Measurements from ENCODE around the gene DIP2C. TPM values are rescaled to one million over a fixed set of nuclear protein-coding genes. Genes with fewer than 3 reads are reported as not detected.

The DIP2C gene
- total RNA-seq, 2 donors from 2014 or later = 21.1 to 23.8 TPM

GRCh38 chr10:299969-300368 is 389.5 kb downstream of the DIP2C start:
- no peak for TF ChIP-seq CTCF (IDR thresholded peaks at IDR 0.05)

GRCh38 chr10:299512-299911 is 390.0 kb downstream of the DIP2C start:
- no peak for DNase-seq (ENCODE audit: low spot score)
- TF ChIP-seq CTCF (IDR thresholded peaks at IDR 0.05) = no peak
- Histone ChIP-seq H3K4me1 (peaks cover 0 to 12% of the 10 kb centered on the region in 2 donors), H3K27ac (no peak overlapping the region), H3K36me3 (no peaks in the 10 kb centered on the region), H3K9me3 (no peaks in the 10 kb centered on the region), H3K4me3 (no peak overlapping the region), H3K27me3 (no peaks in the 10 kb centered on the region)

More at GRCh38 chr10:299969-300368, 389.5 kb downstream of the DIP2C start:
- Histone ChIP-seq H3K9me3 (no peaks in the 10 kb centered on the region), H3K27me3 (no peaks in the 10 kb centered on the region), H3K27ac (no peak overlapping the region), H3K36me3 (no peaks in the 10 kb centered on the region), H3K4me3 (no peak overlapping the region), H3K4me1 (peaks cover 0 to 12% of the 10 kb centered on the region in 2 donors)
- DNase-seq (ENCODE audit: low spot score) = no peak

- Histone ChIP-seq H3K9me3 (no peaks in the 10 kb centered on the region), H3K36me3 (no peaks in the 10 kb centered on the region), H3K4me1 (peaks cover 0 to 12% of the 10 kb centered on the region in 2 donors), H3K27me3 (no peaks in the 10 kb centered on the region), H3K27ac (peak overlapping the region in 1 of 2 donors; percentile 59), H3K4me3 (no peak overlapping the region)
- no peak for DNase-seq (ENCODE audit: low spot score)
- no peak for TF ChIP-seq CTCF (IDR thresholded peaks at IDR 0.05)
Observed at GRCh38 chr10:298033-298432, 391.4 kb downstream of the DIP2C start.

GRCh38 chr10:297567-297966 is 391.9 kb downstream of the DIP2C start:
- H3K27ac ChIP-seq = peak overlapping the region; percentile 37 to 59
- H3K36me3 ChIP-seq = no peaks in the 10 kb centered on the region
- DNase-seq (ENCODE audit: low spot score) = no peak
- no peaks in the 10 kb centered on the region for H3K9me3 ChIP-seq
- no peaks in the 10 kb centered on the region for H3K27me3 ChIP-seq
- TF ChIP-seq CTCF (IDR thresholded peaks at IDR 0.05) = no peak
- peaks cover 0 to 12% of the 10 kb centered on the region in 2 donors for H3K4me1 ChIP-seq
- H3K4me3 ChIP-seq = no peak overlapping the region

GRCh38 chr10:293636-294035 is 395.8 kb downstream of the DIP2C start:
- Histone ChIP-seq H3K4me3 (no peak overlapping the region), H3K36me3 (peaks cover 7% of the 10 kb centered on the region), H3K4me1 (peaks cover 0 to 17% of the 10 kb centered on the region in 2 donors), H3K9me3 (no peaks in the 10 kb centered on the region), H3K27ac (no peak overlapping the region), H3K27me3 (no peaks in the 10 kb centered on the region)
- DNase-seq (ENCODE audit: low spot score) = no peak
- no peak for TF ChIP-seq CTCF (IDR thresholded peaks at IDR 0.05)

- Histone ChIP-seq H3K4me1 (peaks cover 0 to 5% of the 10 kb centered on the region in 2 donors), H3K27me3 (no peaks in the 10 kb centered on the region), H3K27ac (no peak overlapping the region), H3K9me3 (no peaks in the 10 kb centered on the region), H3K36me3 (peaks cover 22% of the 10 kb centered on the region), H3K4me3 (no peak overlapping the region)
- no peak for TF ChIP-seq CTCF (IDR thresholded peaks at IDR 0.05)
- no peak for DNase-seq (ENCODE audit: low spot score)
Observed at GRCh38 chr10:290026-290725, 399.3 kb downstream of the DIP2C start.
